Suprapubic skin (tissue), 4 donors: ENCODE measurements around the gene BPIFB2.

Source experiments
- CTCF ChIP-seq, 2 donors: fragments of 200-600 bp in 1 of 2; fragments of 450-650 bp in 1 of 2; sonication (generic) in 1 of 2; IDR thresholded peaks; one replicate each; pipeline ENCODE4 v1.5.1; 2016 to 2019; ENCODE audit warnings: antibody characterized with exemption in 2 of 2, mild to moderate bottlenecking in 1 of 2, moderate library complexity in 1 of 2
- POLR2A ChIP-seq, 2 donors: fragments of 450-650 bp; IDR thresholded peaks; one replicate each; pipeline ENCODE4 v1.6.1; 2017; ENCODE audit warnings: antibody characterized with exemption in 2 of 2, mild to moderate bottlenecking in 2 of 2, moderate library complexity in 2 of 2
- POLR2AphosphoS5 ChIP-seq, 3 donors: sonication (generic); formaldehyde crosslinking; IDR thresholded peaks; one replicate each; pipeline ENCODE4 v1.6.1; 2017; ENCODE audit warnings: antibody characterized with exemption in 3 of 3

- TF ChIP-seq POLR2AphosphoS5 (IDR thresholded peaks at IDR 0.05) (no peak), CTCF (IDR thresholded peaks at IDR 0.05) (no peak), POLR2A (IDR thresholded peaks at IDR 0.05) (no peak)
Measured at GRCh38 chr20:32987044-32987825, 20.3 kb upstream of the BPIFB2 start.
